ENCODE data around the gene RNF126.

RNF126 gene

DNA sequence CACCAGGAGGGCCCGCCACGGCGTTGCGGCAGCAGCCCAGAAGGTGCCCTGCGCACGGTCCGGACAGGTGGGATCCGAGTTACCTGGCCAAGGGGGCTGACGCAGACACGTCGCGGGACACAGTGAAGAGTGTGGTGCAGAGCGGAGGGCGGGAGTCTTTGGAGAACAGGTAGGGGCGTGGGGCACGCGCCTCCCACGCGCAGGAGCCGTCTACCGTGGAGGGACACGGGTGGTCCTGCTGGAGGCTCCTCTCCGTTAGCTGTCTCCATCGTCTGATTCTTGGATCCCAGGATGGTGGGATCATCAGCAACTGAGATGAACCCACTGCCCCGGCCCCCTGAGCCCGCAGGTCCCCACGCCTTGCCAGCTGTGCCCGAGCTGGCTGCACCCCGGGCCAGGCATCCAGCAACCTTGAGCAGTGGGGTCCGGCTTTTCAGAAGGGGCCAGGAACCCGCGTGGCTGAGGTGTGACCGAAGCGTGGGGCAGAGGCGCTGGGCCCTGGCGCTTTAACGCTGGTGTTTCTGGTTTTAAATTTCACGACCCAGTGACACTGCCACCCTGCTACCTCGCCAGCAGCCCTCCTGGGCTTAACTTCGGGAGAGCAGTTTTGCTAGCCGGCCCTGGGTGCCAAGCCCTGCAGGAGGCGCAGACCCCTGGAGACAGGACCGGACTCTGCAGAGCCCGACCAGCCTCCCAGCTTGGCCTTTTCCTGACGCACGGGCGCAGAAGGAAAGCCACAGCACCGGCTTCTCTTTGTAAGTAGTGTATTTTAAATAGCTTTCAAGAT, 16.0 kb downstream of the RNF126 start:
- no peak overlapping the region for H3K27ac ChIP-seq (replicated peaks; ENCODE audit: low read length)
- H3K4me1 ChIP-seq (ENCODE audit: control insufficient read depth in 2 of 2, insufficient read depth in 1 of 2, low read depth in 1 of 2, low read length in 2 of 2), result no peaks in the 10 kb centered on the region
- H4K8ac ChIP-seq (ENCODE audit: low read depth, low read length), result no peak overlapping the region
- H2BK12ac ChIP-seq (ENCODE audit: low read length), result no peak overlapping the region
- H3K18ac ChIP-seq (ENCODE audit: low read length), result no peak overlapping the region
- no peak overlapping the region for H2BK15ac ChIP-seq (ENCODE audit: low read length)
- peaks cover 12% of the 10 kb centered on the region for H3K79me1 ChIP-seq (ENCODE audit: low read depth, low read length)
- no peaks in the 10 kb centered on the region for H3K9me3 ChIP-seq (replicated peaks in 1 of 2; ENCODE audit: control insufficient read depth in 2 of 2, insufficient read depth in 1 of 2, low read depth in 1 of 2, low read length in 2 of 2)
- H2BK5ac ChIP-seq (ENCODE audit: low read length), result no peak overlapping the region
- DNase-seq (ENCODE audit: low spot score), result no peak
- no peak overlapping the region for H2AFZ ChIP-seq (ENCODE audit: low read length)
- no peak overlapping the region for H2BK120ac ChIP-seq (ENCODE audit: low read depth, low read length)
- no peak overlapping the region for H2AK5ac ChIP-seq (ENCODE audit: low read depth, low read length)
- no CpG with 5 or more reads among the region's 48 CpGs for WGBS, 2 donors (ENCODE audit: extremely low coverage in 2 of 2, insufficient read length in 2 of 2, insufficient replicate concordance in 1 of 2)
- H4K91ac ChIP-seq (ENCODE audit: low read depth, low read length, poor library complexity), result no peak overlapping the region
- H3K14ac ChIP-seq (ENCODE audit: low read length), result peak overlapping the region; percentile 38
- no peak overlapping the region for H3K23ac ChIP-seq (ENCODE audit: low read depth, low read length, poor library complexity)
- no peak overlapping the region for H3K4ac ChIP-seq (ENCODE audit: low read length)
- H3K27me3 ChIP-seq (ENCODE audit: control insufficient read depth in 3 of 3, insufficient read depth in 3 of 3, low read depth in 1 of 3, low read length in 3 of 3), result no peaks in the 10 kb centered on the region
- H3K9ac ChIP-seq (ENCODE audit: low read depth, low read length, poor library complexity), result no peak overlapping the region
- no peak overlapping the region for H3K4me2 ChIP-seq (ENCODE audit: insufficient read depth, low read length, poor library complexity, severe bottlenecking)
- peaks cover 13 to 56% of the 10 kb centered on the region in 2 donors for H3K36me3 ChIP-seq (replicated peaks in 1 of 2; ENCODE audit: control insufficient read depth in 2 of 2, insufficient read depth in 2 of 2, low read length in 2 of 2)
- H3K4me3 ChIP-seq (ENCODE audit: low read length in 2 of 2), result no peak overlapping the region

DNA sequence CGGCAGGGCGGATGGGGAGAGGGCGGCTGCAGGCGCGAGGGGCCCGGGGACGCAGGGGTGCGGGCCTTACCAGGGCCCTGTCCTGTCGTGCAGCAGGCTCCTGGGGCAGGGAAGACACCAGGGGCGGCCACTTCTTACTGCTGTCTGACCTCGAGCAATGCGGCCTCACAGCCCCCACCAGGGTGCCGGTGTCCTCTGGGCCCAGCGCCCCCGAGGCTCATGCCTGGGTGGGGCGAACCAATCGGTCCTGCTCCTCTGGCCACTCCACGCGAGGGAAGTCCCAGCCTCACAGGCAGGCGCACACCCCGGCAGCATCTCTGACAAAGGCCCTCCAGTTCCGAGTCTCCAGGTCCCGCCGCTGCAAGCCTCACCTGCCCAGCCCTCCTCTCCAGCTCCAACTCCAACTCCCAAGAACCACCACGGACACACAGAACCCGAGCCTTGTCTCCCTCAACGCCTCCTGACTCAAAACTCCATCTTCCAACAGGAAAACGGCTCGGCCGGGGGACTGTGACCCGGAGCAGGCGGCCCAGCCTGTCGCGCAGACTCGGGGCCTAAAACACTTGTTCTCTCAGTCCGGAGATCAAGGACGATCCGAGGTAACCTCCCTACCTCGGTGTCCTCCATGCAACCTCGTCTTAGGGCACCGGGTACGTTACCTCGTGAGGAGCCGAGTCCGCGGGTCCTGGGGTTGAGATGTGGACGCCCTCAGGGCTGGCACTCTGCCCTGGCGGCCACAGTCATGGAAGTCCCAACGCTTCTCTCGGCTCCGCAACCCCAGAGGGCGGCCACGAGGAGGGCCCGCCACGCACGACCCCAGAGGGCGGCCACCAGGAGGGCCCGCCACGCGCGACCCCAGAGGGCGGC, 16.9 kb downstream of the RNF126 start:
- H2AFZ ChIP-seq (ENCODE audit: low read length), result no peak overlapping the region
- no peak overlapping the region for H2AK5ac ChIP-seq (ENCODE audit: low read depth, low read length)
- DNase-seq (ENCODE audit: low spot score), result no peak
- no peak overlapping the region for H3K14ac ChIP-seq (ENCODE audit: low read length)
- no peak overlapping the region for H3K18ac ChIP-seq (ENCODE audit: low read length)
- no CpG with 5 or more reads among the region's 62 CpGs for WGBS, 2 donors (ENCODE audit: extremely low coverage in 2 of 2, insufficient read length in 2 of 2, insufficient replicate concordance in 1 of 2)
- H2BK15ac ChIP-seq (ENCODE audit: low read length), result no peak overlapping the region
- H2BK5ac ChIP-seq (ENCODE audit: low read length), result no peak overlapping the region
- peaks cover 6% of the 10 kb centered on the region for H3K79me1 ChIP-seq (ENCODE audit: low read depth, low read length)
- H3K27ac ChIP-seq (replicated peaks; ENCODE audit: low read length), result no peak overlapping the region
- no peak overlapping the region for H3K4me2 ChIP-seq (ENCODE audit: insufficient read depth, low read length, poor library complexity, severe bottlenecking)
- H2BK120ac ChIP-seq (ENCODE audit: low read depth, low read length), result no peak overlapping the region
- no peaks in the 10 kb centered on the region for H3K27me3 ChIP-seq (ENCODE audit: control insufficient read depth in 3 of 3, insufficient read depth in 3 of 3, low read depth in 1 of 3, low read length in 3 of 3)
- peaks cover 13 to 48% of the 10 kb centered on the region in 2 donors for H3K36me3 ChIP-seq (replicated peaks in 1 of 2; ENCODE audit: control insufficient read depth in 2 of 2, insufficient read depth in 2 of 2, low read length in 2 of 2)
- no peak overlapping the region for H3K4ac ChIP-seq (ENCODE audit: low read length)
- H4K91ac ChIP-seq (ENCODE audit: low read depth, low read length, poor library complexity), result no peak overlapping the region
- H3K9me3 ChIP-seq (replicated peaks in 1 of 2; ENCODE audit: control insufficient read depth in 2 of 2, insufficient read depth in 1 of 2, low read depth in 1 of 2, low read length in 2 of 2), result no peaks in the 10 kb centered on the region
- no peaks in the 10 kb centered on the region for H3K4me1 ChIP-seq (ENCODE audit: control insufficient read depth in 2 of 2, insufficient read depth in 1 of 2, low read depth in 1 of 2, low read length in 2 of 2)
- H3K4me3 ChIP-seq (ENCODE audit: low read length in 2 of 2), result no peak overlapping the region
- peak overlapping the region; percentile 44 for H3K9ac ChIP-seq (ENCODE audit: low read depth, low read length, poor library complexity)
- peak overlapping the region; percentile 20 for H3K23ac ChIP-seq (ENCODE audit: low read depth, low read length, poor library complexity)
- H4K8ac ChIP-seq (ENCODE audit: low read depth, low read length), result no peak overlapping the region
- no peak overlapping the region for H2BK12ac ChIP-seq (ENCODE audit: low read length)

DNA sequence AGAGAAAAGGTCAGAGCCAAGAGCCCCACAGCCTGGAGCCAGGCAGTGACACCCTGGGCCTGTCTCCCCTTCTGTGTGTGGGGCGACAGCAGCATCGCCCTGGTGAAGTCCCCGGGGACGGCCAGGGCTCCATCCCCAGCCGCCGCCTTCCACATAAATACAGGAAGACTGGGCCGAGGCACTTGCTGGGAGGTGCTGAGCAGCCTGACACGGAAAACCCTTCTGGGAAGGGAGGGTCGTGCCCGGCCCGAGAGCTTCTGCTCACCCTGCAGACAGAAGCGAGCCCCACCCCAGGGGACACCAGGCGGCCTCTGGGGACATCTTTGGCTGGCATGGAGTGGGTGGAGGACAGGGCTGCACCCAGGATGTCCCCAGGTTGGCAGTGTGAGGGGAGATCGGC, 18.2 kb downstream of the RNF126 start:
- no peak overlapping the region for H3K9ac ChIP-seq (ENCODE audit: low read depth, low read length, poor library complexity)
- H2BK5ac ChIP-seq (ENCODE audit: low read length), result no peak overlapping the region
- H2BK12ac ChIP-seq (ENCODE audit: low read length), result no peak overlapping the region
- no peak overlapping the region for H2BK15ac ChIP-seq (ENCODE audit: low read length)
- H3K27me3 ChIP-seq (ENCODE audit: control insufficient read depth in 3 of 3, insufficient read depth in 3 of 3, low read depth in 1 of 3, low read length in 3 of 3), result no peaks in the 10 kb centered on the region
- H3K27ac ChIP-seq (replicated peaks; ENCODE audit: low read length), result no peak overlapping the region
- no peak overlapping the region for H3K4me3 ChIP-seq (ENCODE audit: low read length in 2 of 2)
- no peak overlapping the region for H4K8ac ChIP-seq (ENCODE audit: low read depth, low read length)
- peak overlapping the region; percentile 11 for H3K18ac ChIP-seq (ENCODE audit: low read length)
- H3K23ac ChIP-seq (ENCODE audit: low read depth, low read length, poor library complexity), result no peak overlapping the region
- H3K9me3 ChIP-seq (replicated peaks in 1 of 2; ENCODE audit: control insufficient read depth in 2 of 2, insufficient read depth in 1 of 2, low read depth in 1 of 2, low read length in 2 of 2), result no peaks in the 10 kb centered on the region
- no peak overlapping the region for H4K91ac ChIP-seq (ENCODE audit: low read depth, low read length, poor library complexity)
- WGBS, 2 donors (ENCODE audit: extremely low coverage in 2 of 2, insufficient read length in 2 of 2, insufficient replicate concordance in 1 of 2), result no CpG with 5 or more reads among the region's 14 CpGs
- H3K36me3 ChIP-seq (replicated peaks in 1 of 2; ENCODE audit: control insufficient read depth in 2 of 2, insufficient read depth in 2 of 2, low read length in 2 of 2), result peaks cover 13 to 43% of the 10 kb centered on the region in 2 donors
- H2AFZ ChIP-seq (ENCODE audit: low read length), result no peak overlapping the region
- peaks cover 0 to 2% of the 10 kb centered on the region in 2 donors for H3K4me1 ChIP-seq (ENCODE audit: control insufficient read depth in 2 of 2, insufficient read depth in 1 of 2, low read depth in 1 of 2, low read length in 2 of 2)
- H3K14ac ChIP-seq (ENCODE audit: low read length), result no peak overlapping the region
- H2AK5ac ChIP-seq (ENCODE audit: low read depth, low read length), result no peak overlapping the region
- H3K4ac ChIP-seq (ENCODE audit: low read length), result no peak overlapping the region
- peaks cover 4% of the 10 kb centered on the region for H3K79me1 ChIP-seq (ENCODE audit: low read depth, low read length)
- no peak overlapping the region for H2BK120ac ChIP-seq (ENCODE audit: low read depth, low read length)
- no peak for DNase-seq (ENCODE audit: low spot score)
- H3K4me2 ChIP-seq (ENCODE audit: insufficient read depth, low read length, poor library complexity, severe bottlenecking), result no peak overlapping the region

DNA sequence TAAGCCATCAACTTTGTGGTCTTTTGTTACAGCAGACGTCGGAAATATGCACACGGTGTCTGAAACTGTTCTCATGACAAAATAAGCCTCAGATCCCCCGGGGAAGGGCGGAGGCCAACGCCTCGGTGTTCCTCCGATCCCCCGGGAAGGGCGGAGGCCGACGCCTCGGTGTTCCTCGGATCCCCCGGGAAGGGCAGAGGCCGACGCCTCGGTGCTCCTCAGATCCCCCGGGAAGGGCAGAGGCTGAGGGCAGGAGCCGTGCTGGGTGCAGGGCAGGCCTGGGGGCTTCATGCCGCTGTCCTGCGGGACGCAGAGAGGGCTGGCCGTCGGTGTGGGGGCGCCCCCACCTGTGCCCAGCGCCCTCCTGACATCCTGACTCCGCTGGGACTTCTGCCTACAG, 18.7 kb downstream of the RNF126 start:
- no peak overlapping the region for H3K27ac ChIP-seq (replicated peaks; ENCODE audit: low read length)
- peaks cover 0 to 2% of the 10 kb centered on the region in 2 donors for H3K4me1 ChIP-seq (ENCODE audit: control insufficient read depth in 2 of 2, insufficient read depth in 1 of 2, low read depth in 1 of 2, low read length in 2 of 2)
- no peak overlapping the region for H3K23ac ChIP-seq (ENCODE audit: low read depth, low read length, poor library complexity)
- no peaks in the 10 kb centered on the region for H3K9me3 ChIP-seq (replicated peaks in 1 of 2; ENCODE audit: control insufficient read depth in 2 of 2, insufficient read depth in 1 of 2, low read depth in 1 of 2, low read length in 2 of 2)
- H2BK5ac ChIP-seq (ENCODE audit: low read length), result no peak overlapping the region
- no peak overlapping the region for H2BK12ac ChIP-seq (ENCODE audit: low read length)
- H3K79me1 ChIP-seq (ENCODE audit: low read depth, low read length), result peaks cover 4% of the 10 kb centered on the region
- H2AK5ac ChIP-seq (ENCODE audit: low read depth, low read length), result no peak overlapping the region
- H3K18ac ChIP-seq (ENCODE audit: low read length), result peak overlapping the region; percentile 28
- no peak overlapping the region for H4K91ac ChIP-seq (ENCODE audit: low read depth, low read length, poor library complexity)
- H3K27me3 ChIP-seq (ENCODE audit: control insufficient read depth in 3 of 3, insufficient read depth in 3 of 3, low read depth in 1 of 3, low read length in 3 of 3), result no peaks in the 10 kb centered on the region
- H3K4ac ChIP-seq (ENCODE audit: low read length), result no peak overlapping the region
- H3K14ac ChIP-seq (ENCODE audit: low read length), result no peak overlapping the region
- H3K9ac ChIP-seq (ENCODE audit: low read depth, low read length, poor library complexity), result no peak overlapping the region
- H3K4me2 ChIP-seq (ENCODE audit: insufficient read depth, low read length, poor library complexity, severe bottlenecking), result no peak overlapping the region
- no peak overlapping the region for H2BK15ac ChIP-seq (ENCODE audit: low read length)
- no peak overlapping the region for H3K4me3 ChIP-seq (ENCODE audit: low read length in 2 of 2)
- no peak for DNase-seq (ENCODE audit: low spot score)
- no peak overlapping the region for H2BK120ac ChIP-seq (ENCODE audit: low read depth, low read length)
- no CpG with 5 or more reads among the region's 28 CpGs for WGBS, 2 donors (ENCODE audit: extremely low coverage in 2 of 2, insufficient read length in 2 of 2, insufficient replicate concordance in 1 of 2)
- H3K36me3 ChIP-seq (replicated peaks in 1 of 2; ENCODE audit: control insufficient read depth in 2 of 2, insufficient read depth in 2 of 2, low read length in 2 of 2), result peaks cover 12 to 40% of the 10 kb centered on the region in 2 donors
- no peak overlapping the region for H4K8ac ChIP-seq (ENCODE audit: low read depth, low read length)
- no peak overlapping the region for H2AFZ ChIP-seq (ENCODE audit: low read length)
